Activated gamma-delta T cell (primary cell): ENCODE results near the gene CAMK1.

Experiments
- DNase-seq: peaks from one replicate; lab custom pipeline; 2025; lab: John Stamatoyannopoulos, UW

The CAMK1 gene

GRCh38 chr3:9710174-9710739, 59.5 kb downstream of the CAMK1 start:
- DNase-seq, result no peak
